Measurements from ENCODE around the gene ISM1.
A peak's percentile ranks its signal among the peaks of the same experiment; 100 is the strongest.

The ISM1 gene

DNA sequence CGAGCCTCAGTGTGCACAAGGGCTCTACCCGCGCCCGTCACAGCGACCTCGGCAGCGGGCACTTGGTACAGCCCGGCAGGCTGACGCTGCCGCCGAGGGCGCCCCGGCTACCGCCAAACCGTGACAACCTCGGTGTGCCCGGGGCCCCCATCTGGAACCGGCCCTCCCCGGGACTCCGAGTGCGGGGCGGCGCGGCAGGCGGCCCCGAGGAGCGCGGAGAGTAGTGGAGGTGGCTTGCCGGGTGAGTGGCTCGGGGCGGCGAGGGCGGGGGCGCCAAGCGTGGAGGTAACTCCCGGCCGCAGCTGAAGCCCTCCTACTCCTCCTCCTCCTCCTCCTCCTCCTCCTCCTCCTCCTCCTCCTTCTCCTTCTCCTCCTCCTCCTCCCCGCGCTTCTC lies at the start of gene ISM1:
Gene ISM1 (plus strand): TSS at position 371 of the 394 bp plus-strand sequence. CDS start 503 bp downstream, outside the sequence.
- peak; percentile 58 for DNase-seq (ENCODE audit: low spot score)
- FAIRE-seq = no peak

DNA sequence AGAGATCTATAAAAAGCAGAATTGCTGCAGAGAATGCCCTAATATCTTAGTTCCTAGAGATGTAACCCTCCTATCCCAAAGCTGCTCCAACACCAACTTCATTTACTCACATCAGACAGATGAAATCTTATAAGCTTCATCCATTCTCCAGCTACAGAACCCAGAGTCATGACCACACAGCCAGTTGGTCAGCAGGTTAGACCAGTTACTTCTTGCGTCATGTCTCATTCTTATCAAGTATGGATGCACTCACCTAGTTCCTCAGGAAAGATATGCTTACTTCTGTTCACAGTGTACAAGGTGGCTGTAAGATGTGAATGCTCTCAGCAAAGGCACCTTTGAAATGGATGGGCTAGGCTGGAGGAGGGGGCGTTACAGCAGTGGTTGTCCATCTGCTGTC lies 47.9 kb upstream of the ISM1 start:
- FAIRE-seq (no peak), DNase-seq (ENCODE audit: low spot score) (no peak)

DNA sequence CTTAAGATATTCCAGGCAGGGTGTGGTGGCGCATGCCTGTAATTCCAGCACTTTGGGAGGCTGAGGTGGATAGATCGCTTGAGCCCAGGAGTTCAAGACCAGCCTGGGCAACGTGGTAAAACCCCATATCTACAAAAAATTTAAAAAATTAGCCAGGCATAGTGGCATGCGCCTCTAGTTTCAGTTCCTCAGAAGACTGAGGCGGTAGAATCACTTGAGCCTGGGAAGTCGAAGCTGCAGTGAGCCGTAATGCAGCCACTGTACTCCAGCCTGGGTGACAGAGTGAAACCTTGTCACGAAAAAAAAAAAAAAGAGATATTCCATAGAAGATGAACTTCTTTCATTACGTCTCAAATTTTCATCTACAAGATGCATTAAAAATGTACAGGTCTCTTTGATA lies 46.7 kb upstream of the ISM1 start:
- FAIRE-seq (no peak), DNase-seq (ENCODE audit: low spot score) (no peak)

DNA sequence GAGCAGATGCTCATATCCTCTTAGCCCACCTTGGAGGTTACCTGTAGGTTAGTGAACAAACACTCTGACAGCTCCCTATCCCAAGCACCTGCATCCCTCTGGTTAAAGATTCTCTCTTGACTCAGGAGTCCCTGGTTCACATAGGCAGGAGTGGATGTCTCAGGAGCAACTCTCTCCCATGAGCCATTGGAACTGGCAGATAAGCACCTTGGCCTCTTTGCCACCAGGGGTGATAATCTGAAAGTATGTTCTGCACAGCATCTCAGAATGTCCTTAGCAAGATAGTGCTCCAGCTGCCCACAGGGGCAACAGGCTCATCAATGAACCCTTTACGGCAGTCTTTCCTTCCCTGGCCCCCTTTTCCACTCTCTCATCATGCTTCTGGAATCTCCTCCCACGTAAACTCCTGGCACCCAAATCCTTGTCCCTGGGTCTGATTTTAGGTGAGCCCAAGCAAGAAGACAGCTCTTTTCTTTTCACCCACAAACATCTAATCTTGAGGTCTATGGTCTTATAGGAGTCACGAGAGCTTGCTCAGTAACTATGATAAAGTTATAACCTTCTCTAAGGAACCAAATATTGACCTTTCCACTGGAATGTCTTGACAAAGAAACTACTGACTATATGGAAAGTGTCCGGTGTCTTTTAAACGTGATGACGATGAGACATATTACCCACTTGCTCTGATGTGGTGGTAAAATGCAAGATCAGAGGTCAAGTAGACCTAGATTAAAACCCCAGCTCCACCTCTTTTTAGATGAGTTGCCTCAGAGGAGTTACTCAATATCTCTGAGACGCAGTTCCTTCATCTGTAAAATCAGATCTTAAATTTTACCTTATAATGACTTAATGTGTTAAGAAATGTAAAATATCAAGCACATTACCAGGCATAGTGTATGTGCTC lies 39.8 kb upstream of the ISM1 start:
- FAIRE-seq (no peak), DNase-seq (ENCODE audit: low spot score) (no peak)

DNA sequence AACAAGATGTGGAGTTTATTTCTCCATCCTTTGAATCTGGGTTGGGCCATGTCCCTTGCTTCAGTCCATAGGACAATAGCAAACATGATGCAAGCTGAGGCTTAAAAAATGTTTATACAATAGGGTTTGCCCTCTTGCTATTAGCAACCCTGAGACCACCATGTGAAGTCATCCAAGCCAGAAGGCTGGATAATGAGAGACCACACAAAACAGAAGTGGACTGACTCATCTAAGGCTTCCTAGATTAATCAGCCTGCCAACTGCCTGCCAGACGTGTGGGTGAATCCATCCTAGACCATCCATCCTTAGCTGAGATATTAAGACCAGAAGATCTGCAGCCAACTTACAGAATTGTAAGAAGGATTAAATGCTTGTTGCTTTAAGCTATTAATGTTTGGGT lies 38.1 kb upstream of the ISM1 start:
- DNase-seq (ENCODE audit: low spot score) (no peak), FAIRE-seq (no peak)

DNA sequence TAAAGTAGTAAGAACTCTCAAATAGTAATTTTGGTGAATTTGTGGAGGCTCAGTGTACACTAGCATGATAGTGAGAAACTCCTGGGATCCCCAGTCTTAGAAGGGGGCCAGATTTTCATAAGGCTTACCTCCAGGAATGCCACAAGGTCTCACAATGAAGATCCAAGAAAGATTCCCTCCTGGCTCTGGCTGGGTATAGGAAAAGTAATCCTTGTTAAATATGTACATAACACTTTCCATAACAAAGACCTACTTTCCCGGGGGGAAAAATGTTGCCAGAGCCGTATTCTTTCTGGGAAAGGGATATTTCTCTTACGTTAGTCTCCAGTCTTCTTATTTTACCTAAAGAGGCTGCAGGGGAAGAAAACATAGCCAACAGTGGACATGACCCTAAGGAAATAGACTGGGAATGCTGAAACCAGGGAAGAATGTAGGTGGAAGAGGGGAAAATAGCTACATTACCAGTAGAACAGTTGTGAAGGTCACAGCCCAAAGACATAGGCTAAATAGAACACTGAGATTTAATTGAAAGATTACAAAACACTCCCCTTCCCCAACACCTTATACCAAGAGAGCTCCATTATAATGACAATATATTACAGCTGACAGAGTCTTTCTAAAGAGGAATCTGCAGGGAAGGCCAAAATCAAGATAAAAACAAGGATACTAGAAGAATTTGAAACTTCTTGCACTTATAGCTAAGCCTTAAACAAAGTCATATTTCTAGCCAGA lies 34.9 kb upstream of the ISM1 start:
- no peak for FAIRE-seq

DNA sequence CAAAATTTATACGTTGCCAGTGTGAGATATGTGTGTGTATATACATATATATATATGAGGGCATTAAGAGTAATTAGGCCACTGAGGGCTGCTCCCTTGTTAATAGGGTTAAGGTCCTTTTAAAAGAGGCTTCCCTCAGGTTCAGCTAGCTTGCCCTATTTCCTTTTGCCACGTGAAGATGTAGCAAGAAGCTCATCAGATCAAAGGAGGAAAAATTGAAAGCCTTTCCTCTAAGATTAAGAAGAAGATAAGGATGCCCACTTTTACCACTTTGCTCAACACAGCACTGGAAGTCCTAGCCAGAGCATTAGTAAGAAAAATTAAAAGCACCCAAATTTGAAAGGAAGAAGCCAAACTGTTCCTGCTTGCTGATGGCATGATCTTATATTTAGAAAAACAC lies 33.2 kb upstream of the ISM1 start:
- FAIRE-seq (no peak), DNase-seq (ENCODE audit: low spot score) (no peak)

More for the DNA sequence above, 34.9 kb upstream of the ISM1 start:
- DNase-seq (ENCODE audit: low spot score) = no peak

DNA sequence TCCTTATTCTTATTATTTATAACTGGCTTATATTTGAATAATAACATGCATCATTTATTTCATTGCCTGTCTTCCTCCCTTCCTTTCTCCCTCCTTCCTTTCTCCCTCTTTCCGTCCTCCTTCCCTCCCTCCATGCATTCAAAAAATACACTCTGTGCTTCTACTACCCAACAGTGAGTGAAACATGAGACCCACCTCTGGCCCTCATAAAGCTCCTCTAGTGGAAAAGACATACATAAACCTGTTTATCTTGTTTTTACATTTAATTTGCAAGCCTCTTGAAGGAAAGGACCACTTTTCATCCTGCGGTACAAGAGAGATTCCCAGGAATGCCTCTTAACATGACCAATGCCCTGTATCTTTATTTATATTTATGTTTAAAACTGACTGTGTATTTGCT lies 21.8 kb upstream of the ISM1 start:
- FAIRE-seq = no peak
- no peak for DNase-seq (ENCODE audit: low spot score)

DNA sequence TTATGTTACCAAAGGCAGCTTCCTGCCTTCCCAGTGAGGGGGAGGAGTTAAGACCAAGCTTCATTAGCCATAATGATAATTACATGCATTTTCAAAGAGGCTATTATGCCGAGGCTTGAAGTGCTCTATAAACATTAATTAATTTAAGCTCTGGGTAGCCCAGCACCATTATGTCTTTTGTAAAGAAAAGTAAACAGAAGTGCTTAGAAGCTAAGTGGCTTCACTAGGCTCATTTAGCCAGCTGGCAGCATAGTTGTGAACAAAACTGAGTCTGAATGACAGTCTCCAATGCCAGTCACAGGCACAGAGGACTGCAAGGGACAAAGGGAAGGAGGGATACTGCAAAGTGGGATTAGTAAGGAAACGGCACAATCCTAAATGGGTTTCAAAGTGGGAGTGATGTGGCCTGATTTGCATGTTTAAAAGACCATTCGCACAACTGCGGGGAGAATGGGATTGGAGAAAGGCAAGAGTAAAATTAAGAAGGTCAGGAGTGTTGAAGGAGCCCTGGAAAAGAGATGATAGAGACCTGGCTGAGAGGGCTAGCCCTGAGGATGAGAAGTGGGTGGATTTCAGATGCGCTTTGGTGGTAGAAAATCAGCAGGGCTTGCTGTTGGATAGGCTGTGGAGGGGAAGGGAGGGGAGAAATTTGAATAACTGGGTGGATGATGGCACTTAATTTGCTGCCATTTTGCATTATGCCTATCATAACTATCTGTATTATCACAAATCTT lies 20.1 kb upstream of the ISM1 start:
- FAIRE-seq (no peak), DNase-seq (ENCODE audit: low spot score) (no peak)

DNA sequence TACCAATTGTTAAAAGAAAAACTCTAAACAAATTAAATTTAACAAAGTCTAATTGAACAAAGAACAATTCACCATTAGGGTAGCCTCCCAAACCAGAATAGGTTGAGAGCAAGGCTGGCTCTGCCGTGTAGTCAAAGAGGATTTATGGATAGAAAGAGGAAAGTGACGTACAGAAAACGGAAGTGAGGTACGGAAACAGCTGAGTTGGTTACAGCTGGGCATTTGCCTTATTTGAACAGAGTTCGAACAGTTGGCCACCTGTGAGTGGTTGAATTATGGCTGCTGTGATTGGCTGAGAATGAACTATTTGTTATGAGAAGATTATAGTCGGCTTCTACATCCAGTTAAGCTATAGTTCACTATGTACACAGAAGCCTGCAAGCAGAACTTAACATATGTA lies 18.5 kb upstream of the ISM1 start:
- DNase-seq (ENCODE audit: low spot score) = no peak
- no peak for FAIRE-seq

DNA sequence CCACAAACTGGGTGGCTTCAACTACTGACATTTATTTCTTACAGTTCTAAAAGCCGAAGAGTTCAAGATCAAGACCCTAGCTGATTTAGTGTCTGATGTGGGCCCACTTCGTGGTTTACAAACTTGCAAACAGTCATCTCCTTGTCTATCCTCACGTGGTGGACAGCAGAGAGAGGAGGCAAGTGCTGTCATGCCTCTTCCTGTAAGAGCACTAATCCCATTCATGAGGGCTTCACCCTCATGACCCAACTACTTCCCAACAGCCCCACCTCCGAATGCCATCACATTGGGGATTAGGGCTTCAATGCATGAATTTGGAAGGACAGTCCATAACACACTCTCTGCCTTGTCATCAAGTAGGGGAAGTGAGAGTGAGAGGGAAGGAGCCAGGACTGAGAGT lies 15.6 kb upstream of the ISM1 start:
- no peak for DNase-seq (ENCODE audit: low spot score)
- FAIRE-seq = no peak

DNA sequence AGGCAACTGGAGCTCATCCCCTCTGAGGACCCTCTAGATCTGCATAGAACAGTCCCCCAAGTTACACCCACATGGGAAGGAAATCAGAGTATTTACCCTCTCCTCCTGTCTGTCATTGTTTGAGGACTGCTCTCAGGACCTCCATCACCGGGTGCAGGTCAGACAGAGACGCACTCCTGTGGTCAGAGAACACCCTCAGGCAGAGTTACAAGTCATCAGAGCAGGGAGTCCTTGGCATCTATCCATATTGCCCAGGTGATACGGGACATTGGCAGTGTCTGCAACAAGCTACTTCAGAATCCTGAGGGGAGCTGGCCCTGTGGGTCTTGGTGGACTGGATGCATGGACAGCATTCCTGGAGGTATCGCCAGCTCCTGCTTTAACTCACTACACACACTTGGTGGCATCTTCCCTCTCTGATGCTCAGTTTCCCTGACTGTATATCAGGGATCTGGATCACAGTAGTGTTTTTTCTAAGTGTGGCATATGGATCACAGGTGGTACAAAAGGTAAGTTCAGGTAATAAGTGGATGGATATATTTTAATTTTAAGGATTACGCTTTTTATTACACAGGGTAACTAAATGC lies 15.1 kb upstream of the ISM1 start:
- no peak for FAIRE-seq
- no peak for DNase-seq (ENCODE audit: low spot score)

DNA sequence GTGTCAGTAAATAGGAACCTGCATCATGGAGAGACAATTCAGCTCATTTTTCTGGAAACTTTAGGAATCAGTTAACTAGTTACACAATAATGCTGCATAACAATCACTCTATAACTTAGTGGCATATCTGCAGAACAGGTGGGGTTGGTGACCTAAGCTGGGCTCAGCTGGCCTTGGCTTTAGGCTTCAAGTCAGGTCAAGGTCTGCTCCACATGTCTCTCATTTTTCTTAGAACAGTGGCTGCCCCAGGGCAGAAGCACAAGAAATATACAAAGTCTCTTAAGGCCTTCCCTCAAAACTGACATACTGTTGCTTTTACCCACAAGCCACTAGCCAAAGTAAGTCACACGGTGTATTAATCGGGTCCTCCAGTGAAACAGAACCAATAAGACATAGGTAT lies 14.1 kb upstream of the ISM1 start:
- no peak for DNase-seq (ENCODE audit: low spot score)
- no peak for FAIRE-seq

DNA sequence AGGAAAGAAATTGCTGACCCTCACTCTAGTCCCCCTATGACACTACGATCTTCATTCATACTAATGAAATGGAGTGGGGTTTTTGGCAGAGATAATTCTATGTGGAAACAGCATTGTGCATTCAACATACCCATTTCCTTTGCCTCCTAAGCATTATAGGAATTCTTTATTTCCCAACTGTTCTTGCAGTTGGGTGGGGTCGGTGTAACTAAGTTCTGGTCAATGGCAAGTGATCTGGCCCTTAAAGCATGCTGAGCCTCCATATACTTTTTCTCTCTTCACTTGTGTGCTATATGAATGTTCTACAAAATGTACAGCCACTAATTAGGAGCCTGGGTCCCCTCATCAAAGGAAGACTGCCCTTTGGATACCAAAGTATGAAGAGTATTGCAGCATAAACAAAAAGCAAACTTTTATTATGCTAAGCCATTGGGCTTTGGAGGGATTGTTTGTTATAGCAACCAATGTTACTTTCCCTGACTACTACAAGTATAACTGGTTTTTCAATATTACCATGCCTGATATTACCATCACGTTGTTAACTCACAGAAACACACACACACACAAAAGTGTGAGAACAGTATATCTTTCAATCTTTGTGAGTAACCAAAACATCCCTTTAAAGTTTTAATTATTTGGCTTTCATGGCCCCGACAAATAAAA lies 9.0 kb upstream of the ISM1 start:
- FAIRE-seq = no peak
- DNase-seq (ENCODE audit: low spot score) = no peak

DNA sequence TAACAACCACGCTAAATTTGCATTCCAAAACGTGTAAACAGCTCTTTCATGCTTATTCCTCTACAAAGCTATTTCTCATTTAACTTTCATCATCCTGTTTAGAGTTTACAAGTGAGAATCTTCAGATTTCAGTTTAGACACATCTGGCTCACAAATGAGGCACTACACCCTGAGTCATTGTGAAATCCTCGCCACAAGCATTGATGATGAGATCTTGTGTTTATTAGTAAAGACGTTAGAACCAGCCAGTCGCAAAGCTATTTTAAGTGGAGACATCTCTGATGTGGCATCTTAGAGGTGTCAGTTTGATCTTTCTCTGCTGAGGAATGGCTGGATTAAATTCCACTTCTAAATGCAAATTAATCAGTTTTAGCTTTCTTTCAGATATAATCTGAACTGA lies 8.3 kb upstream of the ISM1 start:
- no peak for FAIRE-seq
- DNase-seq (ENCODE audit: low spot score) = no peak

DNA sequence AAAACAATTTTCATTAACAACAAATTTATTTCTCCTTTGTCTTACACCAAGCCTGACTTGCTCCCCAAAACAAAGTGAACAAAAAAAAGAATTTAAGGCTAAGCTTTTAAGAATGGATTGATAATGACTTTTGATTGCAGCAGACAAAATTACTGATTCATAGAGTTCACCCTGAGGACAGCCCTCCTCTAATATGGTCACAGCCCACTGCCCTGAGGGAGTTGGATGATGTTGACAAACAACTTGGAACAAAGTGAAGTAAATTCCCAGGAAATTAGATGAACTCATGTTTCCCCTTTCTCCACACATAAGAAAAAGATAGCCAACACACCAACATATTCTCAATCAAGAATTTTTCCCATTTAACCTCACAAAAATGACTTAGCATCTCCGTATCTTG lies 7.7 kb upstream of the ISM1 start:
- DNase-seq (ENCODE audit: low spot score) = no peak
- no peak for FAIRE-seq

DNA sequence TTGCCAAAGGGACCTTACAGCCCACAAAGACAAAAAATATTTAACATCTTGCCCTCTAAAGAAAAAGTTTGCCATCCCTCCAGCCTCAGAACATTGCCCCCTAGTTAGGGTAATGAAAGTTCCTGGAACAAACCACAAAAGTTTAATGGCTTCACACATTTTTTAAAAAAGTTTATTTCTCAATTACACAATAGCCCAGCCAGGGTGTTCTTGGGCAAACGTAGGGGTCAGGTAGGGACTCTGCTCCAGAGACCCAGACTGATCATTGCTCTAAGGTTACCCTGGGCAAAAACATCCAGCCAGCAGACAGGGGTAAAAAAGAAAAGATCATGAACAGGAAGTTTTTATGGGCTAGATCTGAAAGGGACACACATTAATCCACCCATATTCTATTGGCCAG lies 4.5 kb upstream of the ISM1 start:
- no peak for FAIRE-seq

DNA sequence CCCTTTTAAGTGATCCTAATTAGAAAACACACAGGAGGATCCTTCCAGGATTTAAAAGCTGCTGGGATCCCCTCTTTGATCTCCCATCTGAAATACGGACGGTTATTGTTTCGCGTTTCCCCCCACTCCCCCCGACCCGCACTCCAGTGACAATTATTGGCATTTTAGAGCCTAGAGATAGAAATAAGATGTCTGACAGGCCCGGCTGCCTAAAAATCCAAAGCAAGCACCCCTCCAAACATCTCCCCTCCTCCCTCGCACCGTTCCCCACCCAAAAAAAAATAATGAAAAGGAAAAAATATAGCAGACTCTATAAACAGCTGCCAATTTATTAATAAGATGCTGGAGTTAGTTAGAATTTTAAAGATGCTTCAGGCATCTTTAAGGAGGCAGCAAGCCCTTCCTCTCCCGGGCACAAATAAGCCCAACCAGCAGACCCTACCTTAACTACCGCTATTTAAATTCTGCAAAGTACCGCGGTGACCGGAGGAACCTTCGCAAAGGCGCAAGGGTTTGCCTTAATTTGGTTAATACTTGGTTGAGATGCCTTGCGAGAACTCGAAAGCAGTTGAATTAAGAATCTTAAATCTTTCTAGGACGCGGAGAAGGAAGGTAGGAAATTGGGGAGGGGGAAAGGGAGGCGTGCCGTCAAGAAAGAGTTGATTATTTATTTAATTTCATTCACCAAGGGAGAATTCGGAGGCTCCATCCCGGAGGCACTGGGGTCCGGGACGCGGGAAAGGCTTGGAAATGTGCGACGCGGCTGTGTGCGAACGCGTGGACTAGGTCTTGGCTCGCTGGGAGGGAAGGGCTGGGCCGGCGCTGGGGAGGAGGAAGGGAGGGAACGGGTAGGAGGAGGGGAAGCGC lies 1.5 kb upstream of the ISM1 start:
- FAIRE-seq (no peak), DNase-seq (ENCODE audit: low spot score) (no peak)

More for the DNA sequence above, 4.5 kb upstream of the ISM1 start:
- no peak for DNase-seq (ENCODE audit: low spot score)

DNA sequence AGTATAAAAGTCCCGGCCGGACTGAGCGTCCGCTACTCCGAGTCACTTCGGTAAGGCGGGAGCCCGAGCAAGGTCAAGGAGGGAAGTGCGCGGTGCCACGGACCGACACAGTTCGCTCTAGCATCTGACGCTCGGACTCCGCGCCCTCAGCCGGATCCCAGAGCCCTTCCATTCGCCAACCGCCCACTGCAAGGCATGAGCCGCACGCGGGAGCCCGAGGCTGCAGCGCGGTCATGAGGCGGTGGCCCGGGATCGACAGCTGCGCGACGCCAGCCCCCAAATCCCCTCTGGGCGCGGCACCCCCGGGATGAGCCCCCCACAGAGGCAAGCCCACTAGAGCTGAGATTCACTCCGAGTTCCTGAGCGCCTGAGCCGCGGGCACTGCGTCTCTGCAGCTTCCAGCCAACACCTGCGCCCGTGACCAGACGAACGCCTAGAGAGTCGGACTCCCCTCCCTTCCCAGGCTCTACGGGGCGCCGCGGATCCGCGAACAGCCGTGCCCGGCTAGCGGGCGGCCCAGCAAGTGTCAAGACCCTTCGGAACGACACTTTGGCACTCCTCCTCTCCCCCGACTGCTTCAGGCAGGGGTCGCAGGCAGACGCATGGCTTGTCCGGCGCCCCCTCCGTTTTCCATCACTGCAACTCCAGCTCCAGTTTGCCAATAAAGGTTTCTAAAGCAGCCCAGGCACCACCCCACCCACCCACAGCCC lies 725 bp upstream of the ISM1 start:
- DNase-seq (ENCODE audit: low spot score) = no peak

DNA sequence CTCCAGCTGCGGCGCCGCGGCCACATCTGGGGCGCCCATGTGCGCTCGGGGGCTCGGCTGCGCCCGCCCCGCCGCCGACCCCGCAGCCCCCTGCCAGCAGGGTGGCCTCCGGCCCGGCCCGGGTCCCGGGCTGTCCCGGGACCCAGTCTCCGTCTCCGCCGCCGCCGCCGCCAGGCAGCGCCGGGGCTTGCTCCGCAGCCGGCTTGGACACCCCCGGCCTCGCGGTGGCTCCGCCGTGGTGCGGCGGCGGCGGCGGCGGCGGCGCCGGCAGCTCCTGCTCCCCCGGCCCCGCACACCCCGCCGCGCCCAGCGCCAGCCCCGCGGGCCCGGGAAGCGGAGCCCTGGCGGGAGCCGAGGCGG lies 219 bp downstream of the ISM1 start:
- FAIRE-seq = no peak

More for the DNA sequence above, 725 bp upstream of the ISM1 start:
- FAIRE-seq = no peak

More for the DNA sequence above, 219 bp downstream of the ISM1 start:
- DNase-seq (ENCODE audit: low spot score) = no peak
